Hepatocyte (in vitro differentiated cells): ENCODE results near the gene TCHP. TPM values are rescaled to one million over a fixed set of nuclear protein-coding genes. Genes with fewer than 3 reads are reported as not detected.
A peak's percentile ranks its signal among the peaks of the same experiment; 100 is the strongest.
"Not testable (repeated sequence)": the region's sequence is repeated elsewhere in the genome, so short reads cannot be mapped to it uniquely, and the experiment has no call there.

Experiments
- DNase-seq: peaks from one replicate; pipeline ENCODE4 v3.0.0-alpha.2; 2016; ENCODE audit warnings: low spot score
- H2AFZ ChIP-seq: fragments of 200-600 bp; sonication (generic); 2 replicates; pipeline ENCODE4 v1.6.0; 2016; ENCODE audit warnings: antibody characterized with exemption, mild to moderate bottlenecking
- H3K27ac ChIP-seq: fragments of 200-600 bp; sonication (generic); 2 replicates; pipeline ENCODE4 v1.5.1; 2016; ENCODE audit warnings: mild to moderate bottlenecking
- H3K27me3 ChIP-seq: fragments of 200-600 bp; sonication (generic); 2 replicates; pipeline ENCODE4 v1.6.1; 2016
- H3K36me3 ChIP-seq: fragments of 200-600 bp; sonication (generic); replicated peaks from 2 replicates; pipeline ENCODE4 v1.5.1; 2016; ENCODE audit warnings: low read depth; ENCODE audit not compliant: insufficient read depth
- H3K4me1 ChIP-seq: fragments of 200-600 bp; sonication (generic); 2 replicates; pipeline ENCODE4 v1.5.1; 2016; ENCODE audit warnings: mild to moderate bottlenecking, moderate library complexity; ENCODE audit not compliant: insufficient read depth
- H3K4me2 ChIP-seq: fragments of 200-600 bp; sonication (generic); 2 replicates; pipeline ENCODE4 v1.6.0; 2016
- H3K4me3 ChIP-seq: fragments of 200-600 bp; sonication (generic); 2 replicates; pipeline ENCODE4 v1.5.1; 2016; ENCODE audit warnings: mild to moderate bottlenecking
- H3K79me2 ChIP-seq: fragments of 200-600 bp; sonication (generic); 2 replicates; pipeline ENCODE4 v1.6.0; 2017; ENCODE audit warnings: mild to moderate bottlenecking
- H3K9me2 ChIP-seq: fragments of 200-600 bp; sonication (generic); replicated peaks from 2 replicates; pipeline ENCODE4 v1.6.0; 2017; ENCODE audit warnings: mild to moderate bottlenecking; ENCODE audit not compliant: insufficient read depth
- H3K9me3 ChIP-seq: fragments of 200-600 bp; sonication (generic); 2 replicates; pipeline ENCODE4 v1.5.1; 2016; ENCODE audit warnings: low read depth, mild to moderate bottlenecking
- H4K20me1 ChIP-seq: fragments of 200-600 bp; sonication (generic); 2 replicates; pipeline ENCODE4 v1.6.0; 2016; ENCODE audit warnings: mild to moderate bottlenecking; ENCODE audit not compliant: insufficient read depth, poor library complexity, severe bottlenecking
- EZH2 ChIP-seq: fragments of 200-600 bp; sonication (generic); IDR thresholded peaks from 2 replicates; pipeline ENCODE4 v1.6.1; 2016; ENCODE audit warnings: antibody characterized with exemption, mild to moderate bottlenecking, borderline replicate concordance
- EZH2phosphoT487 ChIP-seq: fragments of 200-600 bp; sonication (generic); IDR thresholded peaks from one replicate; pipeline ENCODE4 v1.6.1; 2018; ENCODE audit warnings: antibody characterized with exemption, mild to moderate bottlenecking, low read depth, moderate library complexity; ENCODE audit not compliant: unreplicated experiment, severe bottlenecking
- WGBS: methylation state at CpG from one replicate; pipeline ENCODE4 v1.1.6; 2016; ENCODE audit warnings: low lambda C conversion rate; ENCODE audit errors: missing lambda C conversion rate; 5-methylcytosine and 5-hydroxymethylcytosine counted together
- polyA plus RNA-seq: library from polyadenylated mRNA; unstranded; fragments of >200 nt; fragmentation: Nextera tagmentation; extraction: Ambion mirVana; gene quantifications from 2 replicates; pipeline ENCODE4 v1.2.1, GENCODE V29; 2016
- total RNA-seq: library from RNA; depleted of rRNA; stranded (reverse); fragments of >200 nt; gene quantifications from 2 replicates; pipeline ENCODE4 v1.2.3, GENCODE V29; 2014
- TF ChIP-seq, protein P1 (sequence below): fragments of 200-600 bp; sonication (generic); IDR thresholded peaks from 2 replicates; pipeline ENCODE4 v1.5.1; 2016; ENCODE audit warnings: antibody characterized with exemption, mild to moderate bottlenecking; ENCODE audit not compliant: poor library complexity

TCHP gene, protein sequence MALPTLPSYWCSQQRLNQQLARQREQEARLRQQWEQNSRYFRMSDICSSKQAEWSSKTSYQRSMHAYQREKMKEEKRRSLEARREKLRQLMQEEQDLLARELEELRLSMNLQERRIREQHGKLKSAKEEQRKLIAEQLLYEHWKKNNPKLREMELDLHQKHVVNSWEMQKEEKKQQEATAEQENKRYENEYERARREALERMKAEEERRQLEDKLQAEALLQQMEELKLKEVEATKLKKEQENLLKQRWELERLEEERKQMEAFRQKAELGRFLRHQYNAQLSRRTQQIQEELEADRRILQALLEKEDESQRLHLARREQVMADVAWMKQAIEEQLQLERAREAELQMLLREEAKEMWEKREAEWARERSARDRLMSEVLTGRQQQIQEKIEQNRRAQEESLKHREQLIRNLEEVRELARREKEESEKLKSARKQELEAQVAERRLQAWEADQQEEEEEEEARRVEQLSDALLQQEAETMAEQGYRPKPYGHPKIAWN
- total RNA-seq: 7.7 and 8.0 TPM in 2 replicates
- 5.5 and 7.9 TPM in 2 replicates for polyA plus RNA-seq

DNA sequence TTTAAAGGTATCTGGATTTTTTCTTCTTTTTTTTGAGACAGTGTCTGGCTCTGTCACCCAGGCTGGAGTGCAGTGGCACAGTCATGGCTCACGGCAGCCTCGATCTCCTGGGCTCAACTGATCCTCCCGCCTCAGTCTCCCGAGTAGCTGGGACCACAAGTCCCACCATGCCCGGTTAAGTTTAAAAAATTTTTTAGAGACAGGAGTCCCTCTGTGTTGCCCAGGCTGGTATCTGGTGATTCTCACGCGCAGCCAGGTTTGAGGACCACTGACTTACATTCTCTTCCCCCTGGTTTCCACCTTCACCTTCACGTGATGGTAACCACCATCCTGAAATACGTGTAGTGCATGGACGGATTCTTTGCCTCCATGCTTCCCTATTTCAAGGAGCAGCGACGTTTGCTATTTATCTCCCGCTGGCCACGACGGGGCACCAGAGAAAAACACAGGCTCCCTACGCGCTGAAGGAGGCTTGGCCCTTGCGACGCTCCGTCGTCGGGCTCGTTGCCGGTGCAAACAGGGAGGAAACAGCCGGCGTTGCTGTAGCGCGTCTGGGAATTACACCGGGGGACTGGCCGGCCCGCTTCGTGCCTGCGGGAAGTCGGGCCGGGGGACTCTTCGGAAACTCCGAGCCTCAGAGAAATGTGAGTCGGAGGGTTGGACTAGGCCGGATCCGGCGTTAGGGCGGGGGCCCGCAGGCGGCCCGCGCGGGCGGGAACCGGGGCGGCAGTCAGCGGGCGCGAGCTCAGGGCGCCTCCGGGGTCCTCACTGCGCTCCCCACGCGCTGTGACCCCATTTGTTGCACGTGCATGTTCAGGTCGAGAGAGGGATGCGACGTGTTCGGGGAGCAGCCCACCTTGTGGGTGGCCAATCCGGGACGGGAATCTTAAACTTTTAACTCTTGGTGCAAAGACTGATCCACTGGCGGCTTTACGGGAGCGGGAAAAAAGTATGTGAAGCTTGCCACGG, at the start of gene TCHP:
TCHP (plus strand) TSS at position 492 of the 969 bp plus-strand sequence. CDS start 2,753 bp downstream, outside the sequence.
- 5% methylated on average over 58 of the region's 69 CpGs for WGBS
- Histone ChIP-seq H4K20me1 (no peaks in the 10 kb centered on the region), H3K9me3 (no peaks in the 10 kb centered on the region), H3K4me1 (peaks cover 17% of the 10 kb centered on the region), H3K4me3 (peak within 1 kb of the TSS; percentile 89), H3K27ac (peak within 1 kb of the TSS; percentile 93), H3K79me2 (peaks cover 15% of the 10 kb centered on the region), H3K36me3 (no peaks in the 10 kb centered on the region), H3K4me2 (peak within 1 kb of the TSS; percentile 98), H3K9me2 (no peaks in the 10 kb centered on the region), H2AFZ (peak within 1 kb of the TSS; percentile 98), H3K27me3 (no peaks in the 10 kb centered on the region)
- peak; percentile 90 for DNase-seq
- TF ChIP-seq, protein P1, sequence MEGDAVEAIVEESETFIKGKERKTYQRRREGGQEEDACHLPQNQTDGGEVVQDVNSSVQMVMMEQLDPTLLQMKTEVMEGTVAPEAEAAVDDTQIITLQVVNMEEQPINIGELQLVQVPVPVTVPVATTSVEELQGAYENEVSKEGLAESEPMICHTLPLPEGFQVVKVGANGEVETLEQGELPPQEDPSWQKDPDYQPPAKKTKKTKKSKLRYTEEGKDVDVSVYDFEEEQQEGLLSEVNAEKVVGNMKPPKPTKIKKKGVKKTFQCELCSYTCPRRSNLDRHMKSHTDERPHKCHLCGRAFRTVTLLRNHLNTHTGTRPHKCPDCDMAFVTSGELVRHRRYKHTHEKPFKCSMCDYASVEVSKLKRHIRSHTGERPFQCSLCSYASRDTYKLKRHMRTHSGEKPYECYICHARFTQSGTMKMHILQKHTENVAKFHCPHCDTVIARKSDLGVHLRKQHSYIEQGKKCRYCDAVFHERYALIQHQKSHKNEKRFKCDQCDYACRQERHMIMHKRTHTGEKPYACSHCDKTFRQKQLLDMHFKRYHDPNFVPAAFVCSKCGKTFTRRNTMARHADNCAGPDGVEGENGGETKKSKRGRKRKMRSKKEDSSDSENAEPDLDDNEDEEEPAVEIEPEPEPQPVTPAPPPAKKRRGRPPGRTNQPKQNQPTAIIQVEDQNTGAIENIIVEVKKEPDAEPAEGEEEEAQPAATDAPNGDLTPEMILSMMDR: peak; percentile 43
- TF ChIP-seq EZH2phosphoT487: no peak
- TF ChIP-seq EZH2: no peak

DNA sequence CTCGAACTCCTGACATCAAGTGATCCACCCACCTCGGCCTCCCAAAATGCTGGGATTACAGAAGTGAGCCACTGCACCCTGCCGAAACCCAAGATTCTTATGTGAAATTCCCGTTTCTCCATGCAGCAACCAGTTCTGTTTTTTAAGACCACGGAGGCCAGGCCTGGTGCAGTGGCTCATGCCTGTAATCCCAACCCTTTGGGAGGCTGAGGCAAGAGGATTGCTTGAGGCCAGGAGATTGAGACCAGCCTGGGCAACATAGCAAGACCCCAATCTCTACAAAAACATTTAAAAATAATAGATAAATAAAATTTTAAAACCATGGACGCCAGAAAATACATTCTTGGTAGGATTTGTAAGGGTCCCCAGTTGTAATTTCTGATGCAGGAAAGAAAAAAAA, 49.6 kb upstream of the TCHP start:
- not testable (repeated sequence) for H3K9me3 ChIP-seq, H3K4me3 ChIP-seq, H3K9me2 ChIP-seq, H3K36me3 ChIP-seq, H3K79me2 ChIP-seq, DNase-seq, H3K27ac ChIP-seq, H2AFZ ChIP-seq, H4K20me1 ChIP-seq, H3K4me2 ChIP-seq, H3K27me3 ChIP-seq, H3K4me1 ChIP-seq
- WGBS: 94% methylated on average over 6 of the region's 6 CpGs

DNA sequence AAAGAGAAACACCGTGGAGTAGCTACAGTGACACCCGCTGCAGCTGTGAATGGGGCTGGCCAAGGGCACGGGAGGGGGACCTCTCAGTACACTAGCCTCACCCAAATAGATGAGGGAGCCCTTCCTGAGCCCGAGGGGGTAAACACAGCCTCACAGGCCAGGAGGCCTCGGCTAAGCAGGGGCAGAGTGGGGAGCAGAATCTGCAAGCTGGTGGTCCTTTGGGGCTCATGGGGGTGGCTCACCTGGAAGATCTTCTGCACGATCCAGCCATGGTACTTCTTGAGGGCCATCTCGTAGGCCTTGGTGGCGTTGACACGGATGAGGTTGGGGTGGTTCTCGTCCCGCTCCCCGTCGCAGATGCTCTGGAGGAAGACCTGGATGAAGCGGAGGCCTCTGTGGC, 44.7 kb upstream of the TCHP start:
- no peak overlapping the region for H2AFZ ChIP-seq
- H4K20me1 ChIP-seq: no peaks in the 10 kb centered on the region
- no peaks in the 10 kb centered on the region for H3K36me3 ChIP-seq
- WGBS: 92% methylated on average over 14 of the region's 14 CpGs
- H3K27ac ChIP-seq: no peak overlapping the region
- no peak overlapping the region for H3K4me3 ChIP-seq
- H3K9me3 ChIP-seq: no peaks in the 10 kb centered on the region
- no peaks in the 10 kb centered on the region for H3K79me2 ChIP-seq
- DNase-seq: no peak
- H3K4me2 ChIP-seq: no peak overlapping the region
- TF ChIP-seq EZH2phosphoT487 (no peak), EZH2 (no peak)
- TF ChIP-seq, protein P1: no peak
- no peaks in the 10 kb centered on the region for H3K27me3 ChIP-seq
- H3K4me1 ChIP-seq: no peaks in the 10 kb centered on the region
- no peaks in the 10 kb centered on the region for H3K9me2 ChIP-seq
